DOHH2 (cell line): Measurements from ENCODE around the gene ZNF417.

ENCODE experiments used
- EZH2phosphoT487 ChIP-seq: fragments of 200-600 bp; sonication (generic); IDR thresholded peaks from 2 replicates; pipeline ENCODE4 v1.6.1; 2017; ENCODE audit warnings: borderline replicate concordance, mild to moderate bottlenecking, antibody characterized with exemption, low read length, moderate library complexity, mixed read lengths
- TF ChIP-seq, protein P1 (sequence below): fragments of 200-600 bp; sonication (generic); IDR thresholded peaks from one replicate; pipeline ENCODE4 v1.5.1; 2014; ENCODE audit warnings: antibody characterized with exemption, mild to moderate bottlenecking, low read depth, low read length; ENCODE audit not compliant: poor library complexity, severe bottlenecking

DNA sequence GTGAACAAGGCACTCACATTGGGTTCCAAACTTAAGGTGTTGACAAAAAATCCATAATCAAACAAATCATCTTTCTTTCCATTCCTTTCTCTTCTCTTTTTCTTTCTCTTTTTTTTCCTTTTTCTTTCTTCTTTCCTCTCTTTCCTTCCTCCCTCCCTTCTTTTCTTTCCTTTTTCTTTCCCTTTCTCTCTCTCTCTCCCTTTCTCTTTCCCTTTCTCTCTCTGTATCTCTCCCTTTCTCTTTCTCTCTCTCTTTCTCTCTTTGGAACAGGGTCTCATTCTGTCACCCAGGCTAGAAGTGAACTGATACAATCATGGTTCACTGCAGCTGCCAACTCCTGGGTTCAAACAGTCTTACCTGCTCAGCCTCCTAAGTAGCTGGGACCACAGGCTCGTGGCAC is 45.4 kb upstream of the ZNF417 start:
- TF ChIP-seq, protein P1, sequence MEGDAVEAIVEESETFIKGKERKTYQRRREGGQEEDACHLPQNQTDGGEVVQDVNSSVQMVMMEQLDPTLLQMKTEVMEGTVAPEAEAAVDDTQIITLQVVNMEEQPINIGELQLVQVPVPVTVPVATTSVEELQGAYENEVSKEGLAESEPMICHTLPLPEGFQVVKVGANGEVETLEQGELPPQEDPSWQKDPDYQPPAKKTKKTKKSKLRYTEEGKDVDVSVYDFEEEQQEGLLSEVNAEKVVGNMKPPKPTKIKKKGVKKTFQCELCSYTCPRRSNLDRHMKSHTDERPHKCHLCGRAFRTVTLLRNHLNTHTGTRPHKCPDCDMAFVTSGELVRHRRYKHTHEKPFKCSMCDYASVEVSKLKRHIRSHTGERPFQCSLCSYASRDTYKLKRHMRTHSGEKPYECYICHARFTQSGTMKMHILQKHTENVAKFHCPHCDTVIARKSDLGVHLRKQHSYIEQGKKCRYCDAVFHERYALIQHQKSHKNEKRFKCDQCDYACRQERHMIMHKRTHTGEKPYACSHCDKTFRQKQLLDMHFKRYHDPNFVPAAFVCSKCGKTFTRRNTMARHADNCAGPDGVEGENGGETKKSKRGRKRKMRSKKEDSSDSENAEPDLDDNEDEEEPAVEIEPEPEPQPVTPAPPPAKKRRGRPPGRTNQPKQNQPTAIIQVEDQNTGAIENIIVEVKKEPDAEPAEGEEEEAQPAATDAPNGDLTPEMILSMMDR: no peak
- TF ChIP-seq EZH2phosphoT487: no peak
